Pancreas (tissue), 10 donors: ENCODE data around the gene STAT3. TPM values are rescaled to one million over a fixed set of nuclear protein-coding genes. Genes with fewer than 3 reads are reported as not detected.

Source experiments
- ATAC-seq, 4 donors: fragments of 200-7000 bp; cut with Tn5 transposase; one replicate each; pipeline versions ENCODE4 v1.8.0 to v1.9.1; 2020; ENCODE audit warnings: mild to moderate bottlenecking in 4 of 4, moderate library complexity in 4 of 4
- DNase-seq, 6 donors: peaks; one replicate each; pipeline ENCODE4 v3.0.0-alpha.2; 2020
- FAIRE-seq: peaks from 2 replicates; lab custom pipeline; 2012; peaks lifted over from hg19 to GRCh38; lab: Jason Lieb, UNC
- H3K27ac ChIP-seq, 4 donors: fragments of 200-600 bp; sonication (generic); 1 replicate in 3 of 4; 2 replicates in 1 of 4; pipeline versions ENCODE4 v1.5.0 to v1.8.0; 2020
- H3K27me3 ChIP-seq, 4 donors: fragments of 200-600 bp; one replicate each; pipeline ENCODE4 v1.8.0; 2021
- H3K36me3 ChIP-seq, 3 donors: fragments of 200-600 bp; sonication (generic) in 1 of 3; one replicate each; pipeline versions ENCODE4 v1.5.0 to v1.8.0; 2020 to 2021
- H3K4me1 ChIP-seq, 3 donors: fragments of 200-600 bp; one replicate each; pipeline ENCODE4 v1.8.0; 2021
- H3K4me3 ChIP-seq, 4 donors: fragments of 200-600 bp; sonication (generic) in 2 of 4; one replicate each; pipeline versions ENCODE4 v1.5.0 to v1.8.0; 2020 to 2021
- H3K9me3 ChIP-seq, 4 donors: fragments of 200-600 bp; one replicate each; pipeline ENCODE4 v1.8.0; 2021
- CTCF ChIP-seq, 4 donors: fragments of 200-600 bp; sonication (generic) in 3 of 4; IDR thresholded peaks; one replicate each; pipeline versions ENCODE4 v1.5.0 to v1.8.0; 2021; ENCODE audit warnings: antibody characterized with exemption in 4 of 4
- WGBS, 2 donors: extraction: QIAGEN DNeasy Blood & Tissue Kit; methylation state at CpG; one replicate each; pipeline ENCODE4 v1.1.7; 2013; 5-methylcytosine and 5-hydroxymethylcytosine counted together
- intact Hi-C, 3 donors: fragments of 100-400 bp; cut with DNase I; formaldehyde crosslinking; loops; one replicate each; pipeline versions ENCODE4 v1.11.1 to v1.14.2; 2022
- polyA plus RNA-seq, 2 donors: library from polyadenylated mRNA; stranded (reverse); fragments of 200-250 nt; gene quantifications; one replicate each; pipeline ENCODE4 v1.2.3, GENCODE V29; 2013
- total RNA-seq, 6 donors: library from RNA; stranded (reverse); fragmentation: NEBNext Ultra II Directional in 4 of 6; extraction: Animal tissue kit (Norgen Biotek cat#: 25700) in 4 of 6; gene quantifications; one replicate each; pipeline versions ENCODE4 v1.2.1 to v1.2.4, GENCODE V29; 2021 to 2023
- donor health status: healthy with polysubstance abuse.
- donor health status: DM: no; HTN: no; CAD: no; lungs with moderate emphysema.
- donor health status: DM: no; HTN: no; CAD: no.
- donor health status: control.
- donor health status: control.
- donor health status: Bipolar disorder and iron deficiency.
- donor health status: DM: yes; HTN: yes; CAD: no.
- donor health status: DM: no; HTN: no; CAD: no.
- donor health status: DM: no; HTN: no; CAD: no.
- donor health status: DM: yes; HTN: yes; CAD: no.

Gene STAT3
- total and polyA plus RNA-seq, 8 donors, result 37.9 to 127 (median 70.6) TPM

GRCh38 chr17:42387661-42388380 lies 421 bp downstream of the STAT3 start:
- peak; percentile 42 to 61 (median 54) for ATAC-seq

GRCh38 chr17:42386777-42387657 lies 1.2 kb downstream of the STAT3 start:
- no peak for TF ChIP-seq CTCF (IDR thresholded peaks at IDR 0.05)
- DNase-seq (peak in 2 of 6 donors; percentile 38 to 51), ATAC-seq (peak in 2 of 4 donors; percentile 5), FAIRE-seq (no peak)
- Histone ChIP-seq H3K27me3 (no peaks in the 10 kb centered on the region), H3K4me1 (peaks cover 5 to 45% (median 32%) of the 10 kb centered on the region in 3 donors), H3K36me3 (no peaks in the 10 kb centered on the region), H3K27ac (peak overlapping the region; percentile 96 to 100 (median 99)), H3K4me3 (peak overlapping the region; percentile 62 to 98 (median 89)), H3K9me3 (no peaks in the 10 kb centered on the region)
- WGBS, 2 donors, result 1 to 2% methylated on average over 8 of the region's 8 CpGs
- intact Hi-C loops, result no loop called here

More at GRCh38 chr17:42387661-42388380, 421 bp downstream of the STAT3 start:
- intact Hi-C loops, result no loop called here
- H3K36me3 ChIP-seq, result no peaks in the 10 kb centered on the region
- WGBS, 2 donors, result 0% methylated on average over 51 to 62 of the region's 62 CpGs
- peak overlapping the region; percentile 96 to 100 (median 99) for H3K27ac ChIP-seq
- DNase-seq (peak; percentile 56 to 81 (median 67)), FAIRE-seq (no peak)
- peaks cover 5 to 39% (median 27%) of the 10 kb centered on the region in 3 donors for H3K4me1 ChIP-seq
- no peak for TF ChIP-seq CTCF (IDR thresholded peaks at IDR 0.05)
- H3K4me3 ChIP-seq, result peak overlapping the region; percentile 62 to 98 (median 89)
- H3K27me3 ChIP-seq, result no peaks in the 10 kb centered on the region
- H3K9me3 ChIP-seq, result no peaks in the 10 kb centered on the region

GRCh38 chr17:42381898-42382297 lies 6.3 kb downstream of the STAT3 start:
- Histone ChIP-seq H3K27me3 (no peaks in the 10 kb centered on the region), H3K27ac (no peak overlapping the region), H3K36me3 (no peaks in the 10 kb centered on the region), H3K4me1 (peaks cover 27 to 66% (median 49%) of the 10 kb centered on the region in 3 donors), H3K4me3 (no peak overlapping the region), H3K9me3 (no peaks in the 10 kb centered on the region)
- DNase-seq (no peak), ATAC-seq (no peak), FAIRE-seq (no peak)
- no peak for TF ChIP-seq CTCF (IDR thresholded peaks at IDR 0.05)
- 69 to 78% methylated on average over 3 of the region's 3 CpGs for WGBS, 2 donors
- intact Hi-C loops, result no loop called here

GRCh38 chr17:42380935-42381334 lies 7.3 kb downstream of the STAT3 start:
- TF ChIP-seq CTCF (IDR thresholded peaks at IDR 0.05), result no peak
- no peak overlapping the region for H3K27ac ChIP-seq
- peaks cover 25 to 58% (median 40%) of the 10 kb centered on the region in 3 donors for H3K4me1 ChIP-seq
- ATAC-seq (no peak), DNase-seq (no peak), FAIRE-seq (no peak)
- intact Hi-C loops, result no loop called here
- H3K27me3 ChIP-seq, result no peaks in the 10 kb centered on the region
- H3K9me3 ChIP-seq, result no peaks in the 10 kb centered on the region
- no peaks in the 10 kb centered on the region for H3K36me3 ChIP-seq
- 71 to 72% methylated on average over 3 of the region's 3 CpGs for WGBS, 2 donors
- H3K4me3 ChIP-seq, result no peak overlapping the region
